GM23338 (cell line): ENCODE data around the gene MTERF4. TPM values are rescaled to one million over a fixed set of nuclear protein-coding genes. Genes with fewer than 3 reads are reported as not detected.

Source experiments
- ATAC-seq: fragments of 200-7000 bp; cut with Tn5 transposase; 3 replicates; pipeline ENCODE4 v1.9.1; 2020
- DNase-seq: peaks from one replicate; pipeline ENCODE4 v3.0.0-alpha.2; 2015; ENCODE audit warnings: low spot score
- H2AFZ ChIP-seq: fragments of 200-600 bp; sonication (generic); 2 replicates; pipeline ENCODE4 v1.8.0; 2016; ENCODE audit warnings: antibody characterized with exemption, mild to moderate bottlenecking, moderate library complexity
- H3F3A ChIP-seq: fragments of 200-600 bp; sonication (generic); replicated peaks from 2 replicates; pipeline ENCODE4 v1.8.0; 2017; ENCODE audit warnings: antibody characterized with exemption, mixed run types, low read depth
- H3K27ac ChIP-seq: fragments of 200-600 bp; sonication (generic); 2 replicates; pipeline ENCODE4 v1.6.1; 2016; ENCODE audit warnings: low read depth
- H3K27me3 ChIP-seq: fragments of 200-600 bp; sonication (generic); 2 replicates; pipeline ENCODE4 v1.8.0; 2016; ENCODE audit warnings: mild to moderate bottlenecking, mixed run types, moderate library complexity; ENCODE audit not compliant: insufficient read depth
- H3K36me3 ChIP-seq: fragments of 200-600 bp; sonication (generic); 2 replicates; pipeline ENCODE4 v1.8.0; 2016; ENCODE audit warnings: mild to moderate bottlenecking; ENCODE audit not compliant: insufficient read depth
- H3K4me1 ChIP-seq: fragments of 200-600 bp; sonication (generic); 2 replicates; pipeline ENCODE4 v1.8.0; 2016; ENCODE audit warnings: mild to moderate bottlenecking, moderate library complexity; ENCODE audit not compliant: insufficient read depth
- H3K4me2 ChIP-seq: fragments of 200-600 bp; sonication (generic); 2 replicates; pipeline ENCODE4 v1.7.1; 2017; ENCODE audit warnings: mixed run types
- H3K4me3 ChIP-seq: fragments of 200-600 bp; sonication (generic); 2 replicates; pipeline ENCODE4 v1.6.1; 2016; ENCODE audit warnings: mixed run types
- H3K79me2 ChIP-seq: fragments of 200-600 bp; sonication (generic); replicated peaks from 2 replicates; pipeline ENCODE4 v1.8.0; 2017; ENCODE audit warnings: mild to moderate bottlenecking; ENCODE audit not compliant: insufficient read depth
- H3K9me2 ChIP-seq: fragments of 200-600 bp; sonication (generic); 2 replicates; pipeline ENCODE4 v1.8.0; 2017; ENCODE audit not compliant: insufficient read depth
- H4K20me1 ChIP-seq: fragments of 200-600 bp; sonication (generic); replicated peaks from 2 replicates; pipeline ENCODE4 v1.8.0; 2017; ENCODE audit warnings: mild to moderate bottlenecking; ENCODE audit not compliant: insufficient read depth
- H3K27ac Mint-ChIP-seq: 2 replicates; pipeline ENCODE4 v1.8.0; 2020; ENCODE audit warnings: inconsistent platforms, mild to moderate bottlenecking, moderate library complexity, mixed read lengths
- H3K27me3 Mint-ChIP-seq: 3 replicates; pipeline ENCODE4 v1.8.0; 2022; ENCODE audit warnings: low read depth, mild to moderate bottlenecking, moderate library complexity, mixed read lengths, inconsistent platforms; ENCODE audit not compliant: insufficient read depth, poor library complexity
- H3K36me3 Mint-ChIP-seq: 3 replicates; pipeline ENCODE4 v1.8.0; 2021; ENCODE audit warnings: low read depth, mild to moderate bottlenecking, inconsistent platforms, moderate library complexity, mixed read lengths
- H3K4me1 Mint-ChIP-seq: 3 replicates; pipeline ENCODE4 v1.8.0; 2020; ENCODE audit warnings: mild to moderate bottlenecking, inconsistent platforms, mixed read lengths
- H3K4me3 Mint-ChIP-seq: 3 replicates; pipeline ENCODE4 v1.8.0; 2021; ENCODE audit warnings: moderate library complexity, mild to moderate bottlenecking, inconsistent platforms, mixed read lengths
- H3K9me3 Mint-ChIP-seq: 3 replicates; pipeline ENCODE4 v1.8.0; 2020; ENCODE audit warnings: moderate library complexity, mild to moderate bottlenecking, inconsistent platforms, mixed read lengths
- CREB1 ChIP-seq: fragments of 250-450 bp; sonication (Bioruptor Pico); IDR thresholded peaks from 2 replicates; pipeline ENCODE4 v1.5.0; 2020; ENCODE audit warnings: low read depth, mild to moderate bottlenecking, moderate library complexity
- CTCF ChIP-seq, 2 experiments: fragments of 200-600 bp in 1 of 2; sonication (generic) in 1 of 2; conservative IDR thresholded peaks; 2 replicates each; pipeline versions ENCODE4 v1.5.1 to v1.6.1; 2016 to 2017; ENCODE audit warnings: antibody characterized with exemption in 2 of 2, low read depth in 2 of 2, mild to moderate bottlenecking in 2 of 2, moderate library complexity in 1 of 2
- ETS1 ChIP-seq: IDR thresholded peaks from 2 replicates; pipeline ENCODE4 v1.6.1; 2016; ENCODE audit warnings: antibody characterized with exemption
- EZH2 ChIP-seq: fragments of 200-600 bp; sonication (generic); IDR thresholded peaks from one replicate; pipeline ENCODE4 v1.8.0; 2017; ENCODE audit warnings: antibody characterized with exemption, mild to moderate bottlenecking, low read depth; ENCODE audit not compliant: unreplicated experiment
- EZH2phosphoT487 ChIP-seq: fragments of 200-600 bp; sonication (generic); IDR thresholded peaks from one replicate; pipeline ENCODE4 v1.8.1; 2018; ENCODE audit warnings: antibody characterized with exemption; ENCODE audit not compliant: unreplicated experiment
- JUNB ChIP-seq: IDR thresholded peaks from one replicate; pipeline ENCODE4 v1.6.1; 2016; ENCODE audit warnings: antibody characterized with exemption; ENCODE audit not compliant: unreplicated experiment
- NANOG ChIP-seq: IDR thresholded peaks from 2 replicates; pipeline ENCODE4 v1.6.1; 2016; ENCODE audit warnings: antibody characterized with exemption, borderline replicate concordance
- STAT1 ChIP-seq: IDR thresholded peaks from one replicate; pipeline ENCODE4 v1.6.1; 2016; ENCODE audit warnings: antibody characterized with exemption; ENCODE audit not compliant: unreplicated experiment
- ZNF114 ChIP-seq: fragments of 250-450 bp; sonication (Bioruptor Pico); IDR thresholded peaks from 2 replicates; pipeline ENCODE4 v1.5.0; 2020; ENCODE audit warnings: mild to moderate bottlenecking, moderate library complexity
- ZNF331 ChIP-seq: fragments of 250-450 bp; sonication (Bioruptor Pico); IDR thresholded peaks from 2 replicates; pipeline ENCODE4 v1.5.0; 2020; ENCODE audit warnings: low read depth, mild to moderate bottlenecking, moderate library complexity
- polyA plus RNA-seq: library from polyadenylated mRNA; unstranded; fragments of >200 nt; fragmentation: Nextera tagmentation; extraction: Ambion mirVana; gene quantifications from 2 replicates; pipeline ENCODE4 v1.2.1, GENCODE V29; 2016
- total RNA-seq: library from RNA; depleted of rRNA; stranded (reverse); fragments of >200 nt; shearing (Covaris generic); gene quantifications from 2 replicates; pipeline ENCODE4 v1.2.3, GENCODE V29; 2014
- TF ChIP-seq, protein P1 (sequence below): IDR thresholded peaks from one replicate; pipeline ENCODE4 v1.6.1; 2018; ENCODE audit warnings: antibody characterized with exemption; ENCODE audit not compliant: unreplicated experiment

MTERF4 gene
- total and polyA plus RNA-seq, 2 experiments from 2014 or later, result 15.3 to 63.6 TPM

- TF ChIP-seq EZH2 (no peak), NANOG (no peak)
These were observed 29.9 kb downstream of the MTERF4 start (continued) for GRCh38 chr2:241072151-241072550.

- H3K4me3 Mint-ChIP-seq, result no peak overlapping the region
- Histone ChIP-seq H3K9me2 (no peaks in the 10 kb centered on the region), H3F3A (no peaks in the 10 kb centered on the region), H3K4me1 (no peaks in the 10 kb centered on the region), H3K79me2 (no peaks in the 10 kb centered on the region), H3K36me3 (no peaks in the 10 kb centered on the region), H3K27me3 (no peaks in the 10 kb centered on the region), H3K27ac (no peak overlapping the region), H2AFZ (no peak overlapping the region), H3K4me3 (no peak overlapping the region), H4K20me1 (no peaks in the 10 kb centered on the region), H3K4me2 (no peak overlapping the region)
- H3K27me3 Mint-ChIP-seq, result peaks cover 19% of the 10 kb centered on the region
- peaks cover 4% of the 10 kb centered on the region for H3K4me1 Mint-ChIP-seq
- no peaks in the 10 kb centered on the region for H3K36me3 Mint-ChIP-seq
- H3K9me3 Mint-ChIP-seq, result no peaks in the 10 kb centered on the region
- no peak for ATAC-seq
- no peak overlapping the region for H3K27ac Mint-ChIP-seq
- TF ChIP-seq EZH2, result no peak
- TF ChIP-seq CREB1, result no peak
- TF ChIP-seq CTCF (conservative IDR thresholded peaks at IDR 0.05; ENCODE audit: low read depth in 2 of 2), result no peak
- no peak for TF ChIP-seq EZH2phosphoT487
- no peak for TF ChIP-seq NANOG
- no peak for TF ChIP-seq ETS1
- TF ChIP-seq ZNF114 (CRISPR knock-in tag), result no peak
- TF ChIP-seq ZNF331 (CRISPR knock-in tag), result no peak
- no peak for TF ChIP-seq STAT1
- no peak for DNase-seq
These were observed 30.4 kb downstream of the MTERF4 start for GRCh38 chr2:241071677-241072111.

DNA sequence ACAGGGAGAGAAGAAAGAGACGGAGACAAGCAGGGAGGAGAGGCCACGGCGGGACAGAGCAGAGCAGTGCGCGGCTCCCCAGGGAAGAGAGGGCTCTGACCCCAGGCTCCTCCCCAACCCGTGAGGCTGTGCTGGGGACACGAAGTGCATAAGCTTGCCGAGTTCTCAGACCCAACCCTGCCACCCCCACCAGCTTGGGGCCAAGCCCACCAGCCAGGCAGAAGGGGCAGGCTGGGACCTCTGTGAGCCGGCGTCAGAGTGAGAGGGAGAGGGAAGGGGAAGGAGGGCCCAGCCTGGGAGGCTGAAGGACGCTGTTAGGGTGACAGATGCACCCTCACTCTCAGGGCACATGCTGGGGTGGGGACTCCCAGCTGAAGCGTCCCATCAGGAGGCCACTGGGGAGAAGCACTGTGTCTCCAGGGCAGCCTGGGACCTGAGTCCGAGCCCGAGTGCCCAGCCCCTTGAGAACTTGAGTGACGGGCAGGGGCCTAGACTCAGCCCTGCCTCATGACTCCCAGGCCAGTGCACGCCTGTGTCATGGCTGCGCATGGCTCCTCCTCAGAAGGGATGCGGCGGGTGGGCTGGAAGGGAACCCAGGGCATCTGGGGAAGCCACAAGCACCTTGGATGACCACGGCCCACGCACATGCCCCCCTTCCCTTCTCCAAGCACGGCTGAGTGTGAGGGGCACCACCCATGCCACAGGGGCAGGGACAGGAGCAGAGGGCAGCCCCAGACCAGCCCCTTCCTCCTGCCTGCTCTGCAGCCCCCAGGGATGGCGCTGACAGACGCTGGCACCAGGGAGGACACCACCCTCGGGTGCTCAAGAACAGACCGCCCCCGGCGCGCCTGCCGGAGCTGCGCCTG is 31.0 kb downstream of the MTERF4 start:
- ATAC-seq, result no peak

More for the DNA sequence above, 31.0 kb downstream of the MTERF4 start:
- Mint-ChIP-seq H3K27me3 (peaks cover 19% of the 10 kb centered on the region), H3K36me3 (no peaks in the 10 kb centered on the region), H3K4me3 (no peak overlapping the region), H3K4me1 (peaks cover 4% of the 10 kb centered on the region), H3K9me3 (no peaks in the 10 kb centered on the region), H3K27ac (no peak overlapping the region)
- H3K36me3 ChIP-seq, result no peaks in the 10 kb centered on the region
- H3K27ac ChIP-seq, result no peak overlapping the region
- no peak overlapping the region for H3K4me3 ChIP-seq
- H3K27me3 ChIP-seq, result no peaks in the 10 kb centered on the region
- no peaks in the 10 kb centered on the region for H3F3A ChIP-seq
- DNase-seq, result no peak
- H3K9me2 ChIP-seq, result no peaks in the 10 kb centered on the region
- no peaks in the 10 kb centered on the region for H3K4me1 ChIP-seq
- no peaks in the 10 kb centered on the region for H4K20me1 ChIP-seq
- TF ChIP-seq STAT1 (no peak), CTCF (conservative IDR thresholded peaks at IDR 0.05; ENCODE audit: low read depth in 2 of 2) (no peak), EZH2 (no peak), JUNB (no peak)
- TF ChIP-seq, protein P1, sequence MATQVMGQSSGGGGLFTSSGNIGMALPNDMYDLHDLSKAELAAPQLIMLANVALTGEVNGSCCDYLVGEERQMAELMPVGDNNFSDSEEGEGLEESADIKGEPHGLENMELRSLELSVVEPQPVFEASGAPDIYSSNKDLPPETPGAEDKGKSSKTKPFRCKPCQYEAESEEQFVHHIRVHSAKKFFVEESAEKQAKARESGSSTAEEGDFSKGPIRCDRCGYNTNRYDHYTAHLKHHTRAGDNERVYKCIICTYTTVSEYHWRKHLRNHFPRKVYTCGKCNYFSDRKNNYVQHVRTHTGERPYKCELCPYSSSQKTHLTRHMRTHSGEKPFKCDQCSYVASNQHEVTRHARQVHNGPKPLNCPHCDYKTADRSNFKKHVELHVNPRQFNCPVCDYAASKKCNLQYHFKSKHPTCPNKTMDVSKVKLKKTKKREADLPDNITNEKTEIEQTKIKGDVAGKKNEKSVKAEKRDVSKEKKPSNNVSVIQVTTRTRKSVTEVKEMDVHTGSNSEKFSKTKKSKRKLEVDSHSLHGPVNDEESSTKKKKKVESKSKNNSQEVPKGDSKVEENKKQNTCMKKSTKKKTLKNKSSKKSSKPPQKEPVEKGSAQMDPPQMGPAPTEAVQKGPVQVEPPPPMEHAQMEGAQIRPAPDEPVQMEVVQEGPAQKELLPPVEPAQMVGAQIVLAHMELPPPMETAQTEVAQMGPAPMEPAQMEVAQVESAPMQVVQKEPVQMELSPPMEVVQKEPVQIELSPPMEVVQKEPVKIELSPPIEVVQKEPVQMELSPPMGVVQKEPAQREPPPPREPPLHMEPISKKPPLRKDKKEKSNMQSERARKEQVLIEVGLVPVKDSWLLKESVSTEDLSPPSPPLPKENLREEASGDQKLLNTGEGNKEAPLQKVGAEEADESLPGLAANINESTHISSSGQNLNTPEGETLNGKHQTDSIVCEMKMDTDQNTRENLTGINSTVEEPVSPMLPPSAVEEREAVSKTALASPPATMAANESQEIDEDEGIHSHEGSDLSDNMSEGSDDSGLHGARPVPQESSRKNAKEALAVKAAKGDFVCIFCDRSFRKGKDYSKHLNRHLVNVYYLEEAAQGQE, result no peak
- H3K4me2 ChIP-seq, result no peak overlapping the region
- H3K79me2 ChIP-seq, result no peaks in the 10 kb centered on the region
- no peak overlapping the region for H2AFZ ChIP-seq
